H1 (cell line): ENCODE results near the gene TOP2B. TPM values are rescaled to one million over a fixed set of nuclear protein-coding genes. Genes with fewer than 3 reads are reported as not detected.

Experiments
- CTCF ChIA-PET: fragments of 300-600 bp; sonication (Branson Sonifier 250); formaldehyde crosslinking; loops from one replicate; lab custom pipeline; 2021; ENCODE audit not compliant: partially characterized antibody; lab: Charles Lee
- POLR2A ChIA-PET: fragments of 300-600 bp; sonication (Branson Sonifier 250); formaldehyde crosslinking; loops from one replicate; lab custom pipeline; 2021; ENCODE audit warnings: inconsistent platforms; ENCODE audit not compliant: partially characterized antibody; lab: Charles Lee
- DNase-seq, 2 experiments: peaks; one replicate each; pipeline versions ENCODE4 v3.0.0 to v3.0.0-alpha.2; 2010 to 2022; ENCODE audit warnings: low spot score in 2 of 2, low read depth in 1 of 2, mixed read lengths in 1 of 2
- FAIRE-seq: peaks from 2 replicates; lab custom pipeline; 2011; peaks lifted over from hg19 to GRCh38; lab: Jason Lieb, UNC
- H2AFZ ChIP-seq: 2 replicates; pipeline ENCODE4 v1.8.1; 2012; ENCODE audit warnings: low read length, inconsistent platforms
- H2AK5ac ChIP-seq: 2 replicates; pipeline ENCODE4 v1.6.1; 2013; ENCODE audit warnings: low read depth, low read length
- H2BK120ac ChIP-seq: replicated peaks from 2 replicates; pipeline ENCODE3; 2013; ENCODE audit warnings: low read depth, low read length, inconsistent platforms
- H2BK12ac ChIP-seq: 2 replicates; pipeline ENCODE4 v1.6.1; 2013; ENCODE audit warnings: low read depth, low read length
- H2BK15ac ChIP-seq: 2 replicates; pipeline ENCODE4 v1.6.1; 2013; ENCODE audit warnings: low read length
- H2BK20ac ChIP-seq: 2 replicates; pipeline ENCODE4 v1.6.1; 2013; ENCODE audit warnings: low read length
- H2BK5ac ChIP-seq: 2 replicates; pipeline ENCODE4 v1.6.1; 2013; ENCODE audit warnings: low read depth, low read length
- H3K14ac ChIP-seq: 2 replicates; pipeline ENCODE4 v1.6.1; 2013; ENCODE audit warnings: inconsistent platforms; ENCODE audit not compliant: insufficient read length
- H3K18ac ChIP-seq: 2 replicates; pipeline ENCODE4 v1.6.1; 2013; ENCODE audit warnings: low read length; ENCODE audit errors: extremely low read depth
- H3K23ac ChIP-seq: 2 replicates; pipeline ENCODE4 v1.6.1; 2013; ENCODE audit warnings: inconsistent platforms; ENCODE audit not compliant: insufficient read length
- H3K23me2 ChIP-seq: 2 replicates; pipeline ENCODE4 v1.6.1; 2013; ENCODE audit warnings: low read depth, low read length
- H3K27ac ChIP-seq: 2 replicates; pipeline ENCODE4 v1.6.1; 2011; ENCODE audit warnings: low read depth, low read length, inconsistent platforms
- H3K27me3 ChIP-seq, 4 experiments: replicated peaks in 1 of 4; 1 replicate in 1 of 4; 2 replicates in 3 of 4; pipeline versions ENCODE4 v1.6.1 to v1.8.1; 2011 to 2013; ENCODE audit warnings: low read length in 3 of 4, mild to moderate bottlenecking in 3 of 4, inconsistent platforms in 2 of 4, mixed read lengths in 2 of 4, moderate library complexity in 1 of 4; ENCODE audit not compliant: control insufficient read depth in 3 of 4, insufficient read depth in 3 of 4; ENCODE audit errors: extremely low read depth in 1 of 4
- H3K36me3 ChIP-seq, 4 experiments: 2 replicates each; pipeline versions ENCODE4 v1.6.1 to v1.8.1; 2011 to 2013; ENCODE audit warnings: mild to moderate bottlenecking in 4 of 4, low read length in 3 of 4, moderate library complexity in 2 of 4, control low read depth in 1 of 4, inconsistent platforms in 1 of 4; ENCODE audit not compliant: insufficient read depth in 4 of 4, control insufficient read depth in 2 of 4
- H3K4ac ChIP-seq: replicated peaks from 2 replicates; pipeline ENCODE3; 2013; ENCODE audit warnings: low read length, low read depth, mixed read lengths, inconsistent platforms; ENCODE audit not compliant: insufficient read length
- H3K4me1 ChIP-seq, 4 experiments: replicated peaks in 1 of 4; 1 replicate in 1 of 4; 2 replicates in 3 of 4; pipeline versions ENCODE4 v1.6.1 to v1.8.1; 2011 to 2013; ENCODE audit warnings: low read length in 3 of 4, inconsistent platforms in 2 of 4, mixed read lengths in 1 of 4; ENCODE audit not compliant: insufficient read depth in 4 of 4, control insufficient read depth in 3 of 4
- H3K4me2 ChIP-seq, 2 experiments: 2 replicates each; pipeline versions ENCODE4 v1.6.1 to v1.8.1; 2011 to 2013; ENCODE audit warnings: low read depth in 2 of 2, low read length in 2 of 2, control low read depth in 1 of 2, inconsistent platforms in 1 of 2, mild to moderate bottlenecking in 1 of 2; ENCODE audit not compliant: insufficient read depth in 1 of 2
- H3K4me3 ChIP-seq, 4 experiments: fragments of 200-600, 300-600 bp in 1 of 4; sonication (generic), shearing (Covaris generic), sonication (Bioruptor Twin) in 1 of 4; 2 replicates each; pipeline versions ENCODE4 v1.5.1 to v1.8.1; 2011 to 2016; ENCODE audit warnings: low read length in 4 of 4, low read depth in 3 of 4, control low read depth in 2 of 4, inconsistent platforms in 2 of 4, mild to moderate bottlenecking in 2 of 4, mixed read lengths in 1 of 4, moderate library complexity in 1 of 4; ENCODE audit not compliant: insufficient read depth in 2 of 4; ENCODE audit errors: extremely low read depth in 1 of 4
- H3K56ac ChIP-seq: replicated peaks from 2 replicates; pipeline ENCODE3; 2013; ENCODE audit warnings: low read depth, mild to moderate bottlenecking, mixed read lengths, low read length, inconsistent platforms; ENCODE audit not compliant: insufficient read length
- H3K79me1 ChIP-seq: 2 replicates; pipeline ENCODE4 v1.6.1; 2013; ENCODE audit warnings: low read depth, low read length, control low read depth
- H3K79me2 ChIP-seq, 2 experiments: 2 replicates each; pipeline versions ENCODE4 v1.6.1 to v1.8.1; 2012 to 2013; ENCODE audit warnings: low read length in 2 of 2, mild to moderate bottlenecking in 2 of 2, inconsistent platforms in 1 of 2; ENCODE audit not compliant: insufficient read depth in 2 of 2, control insufficient read depth in 1 of 2
- H3K9ac ChIP-seq, 4 experiments: replicated peaks in 1 of 4; 1 replicate in 1 of 4; 2 replicates in 3 of 4; pipeline versions ENCODE4 v1.6.1 to v1.8.1; 2011 to 2013; ENCODE audit warnings: low read depth in 3 of 4, low read length in 3 of 4, control low read depth in 2 of 4, mild to moderate bottlenecking in 2 of 4, moderate library complexity in 2 of 4, inconsistent platforms in 1 of 4; ENCODE audit errors: extremely low read depth in 1 of 4
- H3K9me3 ChIP-seq, 2 experiments: 2 replicates each; pipeline versions ENCODE4 v1.6.1 to v1.8.1; 2012 to 2013; ENCODE audit warnings: mild to moderate bottlenecking in 2 of 2, moderate library complexity in 2 of 2, control low read depth in 1 of 2, inconsistent platforms in 1 of 2, low read depth in 1 of 2, low read length in 1 of 2, mixed read lengths in 1 of 2; ENCODE audit not compliant: insufficient read depth in 2 of 2
- H4K20me1 ChIP-seq, 2 experiments: replicated peaks in 1 of 2; 2 replicates each; pipeline versions ENCODE3 to v1.8.1; 2011 to 2013; ENCODE audit warnings: inconsistent platforms in 2 of 2, low read length in 2 of 2, mild to moderate bottlenecking in 1 of 2; ENCODE audit not compliant: insufficient read depth in 2 of 2, control insufficient read depth in 1 of 2
- H4K5ac ChIP-seq: 2 replicates; pipeline ENCODE4 v1.6.1; 2013; ENCODE audit warnings: low read length, low read depth, mixed read lengths, inconsistent platforms; ENCODE audit not compliant: insufficient read length
- H4K8ac ChIP-seq: 2 replicates; pipeline ENCODE4 v1.8.0; 2013; ENCODE audit warnings: mild to moderate bottlenecking, moderate library complexity, low read length, inconsistent platforms; ENCODE audit not compliant: insufficient read depth; ENCODE audit errors: extremely low read depth
- H4K91ac ChIP-seq: replicated peaks from 2 replicates; pipeline ENCODE3; 2013; ENCODE audit warnings: low read length, mixed read lengths, inconsistent platforms; ENCODE audit not compliant: insufficient read length
- ATF2 ChIP-seq: IDR thresholded peaks from 2 replicates; pipeline ENCODE4 v1.6.1; 2012; ENCODE audit warnings: low read length, inconsistent platforms
- BRCA1 ChIP-seq: IDR thresholded peaks from 2 replicates; pipeline ENCODE4 v1.6.1; 2012; ENCODE audit warnings: low read depth, low read length, improper control_type of control experiment
- JUN ChIP-seq: IDR thresholded peaks from 2 replicates; pipeline ENCODE4 v1.6.1; 2011; ENCODE audit warnings: low read depth, mild to moderate bottlenecking, improper control_type of control experiment, low read length
- NANOG ChIP-seq: IDR thresholded peaks from 2 replicates; pipeline ENCODE4 v1.6.1; 2011; ENCODE audit warnings: low read length, low read depth, mild to moderate bottlenecking, inconsistent platforms; ENCODE audit not compliant: insufficient read depth, poor library complexity, severe bottlenecking
- POLR2A ChIP-seq, 2 experiments: IDR thresholded peaks; 1 replicate in 1 of 2; 2 replicates in 1 of 2; pipeline ENCODE4 v1.6.1; 2011; ENCODE audit warnings: low read depth in 2 of 2, low read length in 2 of 2, mild to moderate bottlenecking in 2 of 2; ENCODE audit errors: control extremely low read depth in 1 of 2
- POU5F1 ChIP-seq: IDR thresholded peaks from 2 replicates; pipeline ENCODE4 v1.6.1; 2011; ENCODE audit warnings: low read depth, mild to moderate bottlenecking, low read length, moderate library complexity
- SP1 ChIP-seq: IDR thresholded peaks from 2 replicates; pipeline ENCODE4 v1.6.1; 2011; ENCODE audit warnings: low read depth, low read length
- SUZ12 ChIP-seq: fragments of 200-600 bp; sonication (generic); IDR thresholded peaks from 2 replicates; pipeline ENCODE4 v1.6.1; 2012; ENCODE audit warnings: mild to moderate bottlenecking, inconsistent platforms, low read length, moderate library complexity, mixed read lengths
- TAF7 ChIP-seq: optimal IDR thresholded peaks from 2 replicates; pipeline ENCODE3; 2011; ENCODE audit warnings: low read depth, mild to moderate bottlenecking, inconsistent platforms, low read length, moderate library complexity, borderline replicate concordance
- TCF12 ChIP-seq: IDR thresholded peaks from 2 replicates; pipeline ENCODE4 v1.6.1; 2011; ENCODE audit warnings: low read depth, mild to moderate bottlenecking, low read length
- TEAD4 ChIP-seq: IDR thresholded peaks from 2 replicates; pipeline ENCODE4 v1.6.1; 2012; ENCODE audit warnings: low read depth, low read length, inconsistent platforms, mixed read lengths
- polyA plus RNA-seq, 7 experiments: library from polyadenylated mRNA; depleted of rRNA in 3 of 7; stranded (reverse) in 5 of 7; unstranded in 2 of 7; fragments of >200 nt in 5 of 7; fragments of 200-250 nt in 2 of 7; gene quantifications; 1 replicate in 5 of 7; 2 replicates in 1 of 7; 4 replicates in 1 of 7; pipeline versions ENCODE4 v1.2.1 to v1.2.3, GENCODE V29; 2011 to 2013; ENCODE audit warnings: missing spikeins in 2 of 7, mixed read lengths in 2 of 7
- total RNA-seq: library from RNA; stranded (reverse); fragmentation: NEBNext Ultra II Directional; extraction: Animal tissue kit (Norgen Biotek cat#: 25700); gene quantifications from 2 replicates; pipeline ENCODE4 v1.2.1, GENCODE V29; 2021

Gene TOP2B
- total and polyA plus RNA-seq, 2 of the 8 experiments (the other 6 are each of a cell fraction or from before 2014, with no cell fraction given): 34.9 to 206 TPM

DNA sequence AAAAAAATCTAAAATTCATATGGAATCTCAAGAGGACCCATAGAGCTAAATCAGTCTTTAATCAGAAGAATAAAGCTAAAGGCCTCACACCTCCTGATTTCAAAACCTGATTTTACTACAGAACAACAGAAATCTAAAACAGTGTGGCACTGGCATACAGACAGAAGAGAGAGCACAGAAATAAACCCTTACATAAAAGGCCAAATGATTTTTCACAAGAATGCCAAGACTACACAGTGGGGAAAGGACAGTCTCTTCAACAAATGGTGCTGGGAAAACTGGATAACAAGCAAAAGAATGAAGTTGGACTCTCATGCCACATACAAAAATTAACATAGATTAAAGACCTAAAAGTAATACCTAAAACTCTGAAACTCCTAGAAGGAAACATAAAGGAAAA is 10.1 kb downstream of the TOP2B start:
- no peaks in the 10 kb centered on the region for H3K9me3 ChIP-seq
- H4K20me1 ChIP-seq: peaks cover 1 to 10% of the 10 kb centered on the region in 2 experiments
- no peak overlapping the region for H2BK20ac ChIP-seq
- H3K79me2 ChIP-seq: peaks cover 16 to 98% of the 10 kb centered on the region in 2 experiments
- no peak overlapping the region for H3K4me3 ChIP-seq
- no peak overlapping the region; a peak in 1 of 7 replicates for H3K9ac ChIP-seq
- ChIA-PET CTCF (no interaction called here), POLR2A (no interaction called here)
- no peak overlapping the region for H2AFZ ChIP-seq
- H3K36me3 ChIP-seq: no peaks in the 10 kb centered on the region; a peak in 1 of 8 replicates
- H3K4me2 ChIP-seq: no peak overlapping the region
- TF ChIP-seq NANOG: no peak
- no peak for TF ChIP-seq POLR2A (IDR thresholded peaks at IDR 0.05; ENCODE audit: control extremely low read depth in 1 of 2, low read depth in 2 of 2, low read length in 2 of 2)
- no peak for TF ChIP-seq SP1
- TF ChIP-seq TAF7: no peak
- no peak for TF ChIP-seq JUN
- no peak for TF ChIP-seq SUZ12
- TF ChIP-seq TCF12: no peak
- TF ChIP-seq TEAD4: no peak
- TF ChIP-seq BRCA1: no peak
- TF ChIP-seq POU5F1: no peak
- no peak for TF ChIP-seq ATF2
- no peak overlapping the region for H2BK120ac ChIP-seq
- peaks cover 0 to 4% (median 0%) of the 10 kb centered on the region in 4 experiments; a peak in 4 of 7 replicates for H3K4me1 ChIP-seq
- no peak overlapping the region for H3K27ac ChIP-seq
- H3K23me2 ChIP-seq: no peaks in the 10 kb centered on the region
- no peak overlapping the region for H2BK15ac ChIP-seq
- DNase-seq (no peak), FAIRE-seq (no peak)
- no peak overlapping the region for H2BK12ac ChIP-seq
- no peak overlapping the region for H4K8ac ChIP-seq
- no peak overlapping the region for H3K18ac ChIP-seq
- H2BK5ac ChIP-seq: no peak overlapping the region
- H2AK5ac ChIP-seq: no peak overlapping the region
- no peak overlapping the region for H4K91ac ChIP-seq
- no peak overlapping the region for H3K56ac ChIP-seq
- no peak overlapping the region for H3K14ac ChIP-seq
- peaks cover 6% of the 10 kb centered on the region; the same call in 1 of the 2 replicates for H3K79me1 ChIP-seq
- no peaks in the 10 kb centered on the region for H3K27me3 ChIP-seq
- H3K23ac ChIP-seq: no peak overlapping the region
- no peak overlapping the region for H3K4ac ChIP-seq
- no peak overlapping the region for H4K5ac ChIP-seq
